ENCODE data around the gene SLC4A5.
A peak's percentile ranks its signal among the peaks of the same experiment; 100 is the strongest.

Gene SLC4A5

DNA sequence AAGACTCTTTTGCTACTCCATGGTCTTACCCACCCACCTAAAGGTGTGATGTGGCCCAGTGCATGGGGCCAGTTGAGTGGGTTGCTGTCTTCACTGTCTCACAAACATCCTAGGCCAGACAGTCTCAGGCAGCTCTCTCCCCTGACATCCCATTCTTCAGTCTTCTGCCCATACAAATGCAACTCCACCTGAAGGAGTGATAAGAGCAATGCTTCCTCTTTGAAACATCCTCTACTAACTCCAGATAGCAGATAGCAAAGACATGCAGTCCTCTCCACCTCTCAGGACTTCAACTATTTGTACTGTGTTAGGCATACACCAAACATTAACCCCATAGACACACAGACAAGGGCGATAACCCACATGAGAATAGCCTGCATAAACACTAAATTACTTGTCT is 73.5 kb downstream of the SLC4A5 start:
- DNase-seq = no peak

DNA sequence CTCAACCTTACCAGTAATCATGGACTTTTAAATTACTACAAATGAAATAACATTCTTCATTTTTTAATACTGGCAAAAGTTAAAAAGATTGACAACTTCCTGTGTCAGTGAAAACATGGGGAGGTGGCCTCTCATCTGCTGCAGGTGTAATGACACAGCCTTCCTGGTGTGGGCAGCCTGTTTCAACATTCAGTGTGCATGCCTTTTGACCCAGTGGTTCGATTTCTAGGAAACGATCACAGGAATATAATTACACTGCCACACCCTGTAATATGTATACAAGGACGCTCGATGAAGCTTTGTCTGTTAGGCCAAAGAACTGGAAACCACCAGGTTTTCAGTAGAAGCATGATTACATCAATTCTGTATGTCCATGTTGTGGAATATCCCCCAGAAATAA is 76.1 kb downstream of the SLC4A5 start:
- DNase-seq = no peak

DNA sequence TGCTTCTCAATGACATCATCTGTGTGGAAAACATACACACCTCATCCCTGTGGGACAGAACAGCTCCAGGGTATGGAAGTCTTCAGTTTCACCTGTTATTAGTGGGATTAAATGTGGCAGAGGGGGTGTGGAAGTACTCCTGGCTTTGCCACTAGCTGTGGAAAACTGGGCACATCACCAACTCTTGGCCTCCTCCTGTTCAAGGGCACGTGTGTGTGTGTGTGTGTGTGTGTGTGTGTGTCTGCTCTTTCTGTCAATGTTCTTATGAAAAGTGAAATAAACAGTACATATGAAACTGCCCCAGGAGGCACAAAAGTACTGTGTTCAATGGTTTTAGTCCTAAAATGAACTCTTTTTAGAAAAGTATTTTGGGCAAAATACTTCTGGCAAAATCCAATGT is 78.9 kb downstream of the SLC4A5 start:
- DNase-seq = no peak

DNA sequence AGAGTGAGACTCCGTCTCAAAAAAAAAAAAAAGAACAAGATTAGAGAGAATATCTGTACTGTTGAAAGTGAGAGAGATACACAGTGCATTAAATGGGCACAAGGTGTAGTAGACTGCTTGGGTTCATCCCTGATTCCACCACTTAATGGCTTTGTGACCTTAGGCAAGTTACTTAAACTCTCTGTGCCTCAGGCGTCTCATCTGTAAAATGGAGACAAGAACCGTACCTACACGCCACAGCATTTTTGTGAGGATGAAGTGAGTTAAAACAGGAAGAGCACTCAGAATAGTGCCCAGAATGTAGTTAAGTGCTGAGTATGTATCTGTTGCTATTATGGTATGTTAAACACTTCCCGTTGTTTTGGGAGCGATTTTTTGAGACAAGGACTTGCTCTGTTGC is 80.5 kb downstream of the SLC4A5 start:
- no peak for DNase-seq

DNA sequence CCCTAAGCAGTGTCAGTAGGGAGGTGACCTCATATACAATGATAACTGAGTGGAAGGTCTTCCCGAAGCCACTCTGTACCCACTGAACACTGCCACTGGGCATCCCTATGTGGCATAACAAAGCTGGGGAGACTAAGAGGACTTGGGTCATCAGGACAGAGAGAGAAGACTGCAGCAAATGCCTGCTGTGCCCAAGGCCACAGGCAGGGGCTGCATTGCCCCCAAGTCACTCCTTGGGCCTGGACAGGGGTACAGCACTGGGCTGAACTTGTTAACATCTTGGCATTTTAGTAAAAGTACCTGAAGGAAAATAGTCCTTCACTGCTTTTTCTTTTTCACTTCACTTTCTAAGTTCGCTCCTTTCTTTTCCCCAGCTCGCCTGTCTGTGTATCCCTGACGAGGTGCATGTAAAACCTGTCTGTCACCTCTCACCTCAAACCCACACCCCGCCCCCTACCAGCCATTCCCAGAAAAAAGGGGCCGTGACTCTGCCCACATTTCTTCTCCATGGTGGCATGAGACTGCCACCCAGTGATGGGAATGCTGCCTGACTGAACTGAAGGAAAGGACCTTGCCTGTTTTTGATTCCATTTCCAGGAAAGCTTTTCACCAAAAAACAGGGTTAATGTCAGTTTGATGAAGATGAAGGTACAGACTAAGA is 81.9 kb downstream of the SLC4A5 start:
- DNase-seq = peak in 19 of 56 donors; percentile 2 to 56 (median 19)

DNA sequence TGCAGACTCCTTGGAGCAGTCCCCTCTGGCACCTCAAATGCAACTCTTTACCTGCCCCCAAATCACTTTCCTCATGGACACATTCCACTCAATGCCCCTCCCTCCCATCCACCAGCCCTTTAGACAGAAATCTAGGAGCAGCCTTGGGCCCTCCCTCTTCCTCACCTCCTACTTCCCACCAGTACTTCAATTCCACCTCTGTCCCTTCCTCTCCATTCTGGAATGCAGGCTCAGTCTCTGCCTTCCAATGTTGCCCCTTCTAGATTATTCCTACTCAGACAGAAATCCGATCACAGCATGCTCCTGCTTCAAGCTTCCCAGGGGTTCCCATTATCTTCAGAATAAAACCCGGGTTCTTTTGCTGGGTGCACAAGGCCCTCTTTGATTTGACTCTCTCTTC is 82.7 kb downstream of the SLC4A5 start:
- DNase-seq = no peak

DNA sequence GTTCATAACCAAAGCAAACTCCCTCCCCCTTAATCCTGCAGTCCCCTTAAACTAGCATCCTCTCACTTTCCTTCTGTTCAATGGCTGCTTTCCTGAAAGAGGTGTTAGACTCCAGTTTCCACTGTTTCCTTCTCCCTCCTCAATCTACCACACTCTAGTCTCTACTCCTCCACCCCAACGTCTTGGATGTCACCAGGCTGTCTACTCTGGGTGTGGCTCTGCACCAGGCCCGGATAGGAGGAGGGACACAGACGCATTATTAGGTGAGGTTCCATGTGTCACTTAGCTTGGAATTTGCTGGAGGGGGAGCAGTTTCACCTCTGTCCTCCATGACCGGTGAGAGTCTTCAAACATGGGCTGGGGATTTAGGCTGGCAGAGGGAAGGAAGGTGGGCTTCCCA is 83.5 kb downstream of the SLC4A5 start:
- DNase-seq = no peak

DNA sequence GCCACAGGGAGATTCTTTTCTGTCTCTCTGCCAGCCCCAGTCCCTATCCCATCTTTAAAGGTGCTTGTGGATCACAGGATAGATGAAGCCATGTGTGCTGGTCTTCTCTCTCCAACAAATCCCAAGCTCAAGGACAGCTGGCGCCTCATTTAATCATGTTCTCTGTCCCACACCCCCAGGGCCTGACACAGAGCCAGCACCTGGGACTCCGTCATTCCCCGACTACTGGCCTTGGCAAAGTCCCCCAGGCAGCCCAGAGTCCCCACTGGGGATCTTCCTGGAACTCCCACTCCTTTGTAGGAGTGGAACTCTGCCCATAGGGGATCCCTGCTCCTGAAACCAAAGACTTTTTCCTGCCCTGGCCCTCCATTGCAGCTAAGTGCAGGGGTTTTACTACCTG is 84.0 kb downstream of the SLC4A5 start:
- no peak for DNase-seq

DNA sequence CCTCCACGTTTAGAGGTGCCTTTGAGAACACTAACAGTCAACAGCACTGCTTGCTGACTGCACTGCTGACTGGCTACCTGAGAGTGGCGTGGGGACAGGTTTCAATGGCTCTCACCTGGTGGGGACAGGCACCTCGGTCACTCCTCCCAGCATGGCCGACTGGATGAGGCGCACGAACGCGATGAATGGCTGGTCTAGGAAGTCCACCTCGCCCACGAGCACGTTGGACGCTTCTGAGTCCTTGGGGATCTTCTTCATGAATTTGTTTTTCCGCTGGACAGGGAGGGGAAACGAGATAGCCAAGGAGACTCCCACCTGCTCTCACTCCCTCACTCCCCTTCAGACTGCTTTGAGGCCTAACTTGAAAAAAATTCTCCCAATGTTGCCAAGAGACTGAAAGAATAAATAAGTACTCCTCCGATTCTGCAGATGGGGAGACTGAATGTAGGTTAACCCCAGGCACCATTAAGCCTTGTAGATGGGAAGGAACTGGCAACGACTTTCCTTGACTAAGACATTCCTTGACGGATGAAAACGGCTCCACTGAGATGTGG is 87.5 kb downstream of the SLC4A5 start:
- no peak for DNase-seq

DNA sequence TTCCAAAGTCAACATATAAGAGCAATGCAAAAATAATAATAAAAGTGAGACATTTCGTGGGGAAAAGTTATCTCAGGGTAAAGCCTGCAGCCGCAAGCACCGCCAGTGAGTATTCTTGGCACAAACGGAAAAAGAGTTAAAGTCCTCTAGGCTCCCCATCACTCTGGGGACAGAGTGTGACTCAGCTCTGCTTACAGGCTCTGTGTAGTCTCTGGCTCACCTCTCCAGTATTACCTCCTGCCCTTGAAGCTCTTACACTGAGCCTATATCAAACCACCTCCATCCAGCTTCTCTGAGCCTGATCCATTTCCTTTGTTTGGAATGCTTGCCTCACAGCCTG is 89.3 kb downstream of the SLC4A5 start:
- DNase-seq = no peak

DNA sequence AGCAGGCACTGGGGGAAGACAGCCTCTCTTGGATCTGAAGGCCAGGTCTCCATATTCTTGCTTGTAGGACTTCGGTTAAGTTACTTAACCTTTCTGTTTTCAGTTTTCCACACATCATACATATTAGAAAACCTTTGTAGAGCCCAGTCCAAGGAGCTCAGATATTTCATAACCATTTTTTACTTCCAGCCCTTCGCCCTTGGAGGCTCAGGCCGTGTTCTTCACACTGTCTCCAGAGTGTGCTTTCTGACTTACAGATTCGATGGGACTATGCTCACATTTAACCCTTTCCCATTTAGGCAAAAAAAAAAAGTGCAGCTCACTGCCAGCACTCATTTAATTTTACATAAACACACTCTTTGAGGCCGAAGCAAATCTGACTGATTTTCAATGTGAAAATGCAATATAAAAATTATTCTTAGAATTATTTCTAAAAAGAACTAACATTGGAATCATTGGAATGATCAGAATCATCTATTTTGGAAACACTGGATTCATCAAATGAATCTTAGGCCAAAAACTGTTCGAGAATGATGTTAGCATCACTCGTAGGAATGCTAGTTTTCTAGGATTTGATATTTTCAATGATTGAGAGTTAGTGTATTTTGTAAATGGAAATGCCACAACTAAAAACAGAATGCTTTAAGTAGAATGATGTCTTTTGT is 89.8 kb downstream of the SLC4A5 start:
- no peak for DNase-seq

DNA sequence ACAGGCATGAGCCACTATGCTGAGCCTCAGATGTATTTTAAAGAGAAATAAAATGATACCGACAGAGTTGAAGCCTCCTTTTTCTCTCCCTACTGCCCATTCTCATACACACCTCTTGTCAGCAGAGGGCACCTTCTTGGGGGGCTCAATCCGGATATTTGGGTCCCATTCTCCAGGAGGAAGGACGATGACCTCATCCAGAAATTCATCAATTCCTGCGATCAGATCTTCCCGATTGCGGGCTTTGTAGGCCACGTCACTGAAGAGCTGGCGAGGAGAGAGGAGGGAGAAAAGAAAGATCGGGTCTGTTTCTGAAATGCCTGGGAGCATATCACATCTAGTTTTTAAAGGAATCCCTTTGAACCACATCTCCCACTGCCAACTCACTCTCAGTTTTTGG is 90.4 kb downstream of the SLC4A5 start:
- no peak for DNase-seq

DNA sequence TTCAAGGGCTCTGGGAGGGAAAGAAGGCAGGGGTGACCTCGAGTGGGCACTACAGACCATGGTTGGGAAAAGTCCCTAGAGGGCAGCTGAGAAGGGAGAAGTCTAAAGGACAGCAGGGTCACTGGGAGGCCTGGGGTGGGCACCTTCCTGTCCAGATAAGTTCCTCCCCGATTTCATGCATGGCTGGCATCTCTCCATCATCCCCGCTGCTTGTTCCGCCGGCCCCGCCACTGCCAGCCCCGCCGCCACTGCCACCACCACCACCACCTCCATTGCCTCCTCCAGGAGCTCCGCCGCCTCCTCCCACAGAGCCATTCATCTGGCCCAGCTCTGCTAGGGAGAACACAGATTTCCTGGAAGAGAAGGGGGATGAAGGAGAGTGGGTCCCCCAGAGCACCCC is 91.2 kb downstream of the SLC4A5 start:
- DNase-seq = no peak

DNA sequence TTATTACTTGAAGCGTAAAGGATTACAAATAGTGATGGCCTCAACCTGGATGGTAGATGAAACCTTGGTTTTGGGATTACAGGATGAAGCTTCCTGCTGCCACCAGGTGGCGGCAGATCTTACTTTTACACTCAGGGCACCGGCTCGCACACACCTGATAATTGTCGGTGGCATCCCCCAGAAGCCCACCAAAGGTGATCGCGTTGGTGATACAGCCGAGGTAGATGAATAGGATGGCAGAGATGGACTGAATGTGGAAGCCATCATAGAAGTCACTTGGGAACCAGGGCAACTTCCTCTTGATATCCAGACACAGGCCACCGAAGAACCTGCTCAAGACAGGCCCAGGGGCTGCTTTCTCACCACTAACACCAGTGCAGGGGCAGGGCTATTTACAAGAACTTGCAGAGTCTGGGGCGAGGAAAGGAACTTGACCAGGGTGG is 93.0 kb downstream of the SLC4A5 start:
- DNase-seq = peak in 22 of 56 donors; percentile 1 to 31 (median 10)

DNA sequence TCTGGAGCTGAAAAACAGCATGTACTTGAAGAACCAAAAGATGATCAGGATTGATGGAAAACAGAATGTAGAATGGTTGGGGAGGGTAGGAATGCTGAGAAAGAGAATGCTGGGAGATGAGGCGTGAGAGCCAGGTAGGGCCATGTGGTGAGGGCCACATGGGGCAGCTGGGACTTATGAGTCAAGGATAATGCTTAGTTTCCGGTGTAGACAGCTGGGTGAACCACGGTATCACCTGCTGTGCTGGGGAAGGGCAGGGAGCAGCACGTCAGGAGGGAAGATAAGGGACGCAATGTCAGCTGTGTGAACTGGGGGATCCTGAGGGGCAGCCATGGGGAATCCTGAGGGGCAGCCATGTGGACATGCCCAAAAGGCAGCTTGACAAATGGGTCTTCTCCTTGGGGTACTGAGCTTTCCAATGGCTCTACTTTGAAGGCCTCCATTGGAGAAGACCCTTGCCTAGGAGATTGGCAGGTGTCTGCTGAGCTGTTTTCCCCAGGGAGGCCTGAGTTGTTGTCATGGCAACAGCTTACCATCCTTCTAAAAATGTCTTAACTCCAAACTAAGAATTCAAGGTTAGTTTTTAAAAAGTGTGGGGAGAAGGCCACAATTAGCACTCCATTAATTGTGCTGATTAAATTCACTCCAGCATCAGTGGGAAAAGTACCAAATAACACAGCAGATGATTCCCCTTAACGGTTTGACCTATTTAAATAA is 93.7 kb downstream of the SLC4A5 start:
- DNase-seq = no peak

DNA sequence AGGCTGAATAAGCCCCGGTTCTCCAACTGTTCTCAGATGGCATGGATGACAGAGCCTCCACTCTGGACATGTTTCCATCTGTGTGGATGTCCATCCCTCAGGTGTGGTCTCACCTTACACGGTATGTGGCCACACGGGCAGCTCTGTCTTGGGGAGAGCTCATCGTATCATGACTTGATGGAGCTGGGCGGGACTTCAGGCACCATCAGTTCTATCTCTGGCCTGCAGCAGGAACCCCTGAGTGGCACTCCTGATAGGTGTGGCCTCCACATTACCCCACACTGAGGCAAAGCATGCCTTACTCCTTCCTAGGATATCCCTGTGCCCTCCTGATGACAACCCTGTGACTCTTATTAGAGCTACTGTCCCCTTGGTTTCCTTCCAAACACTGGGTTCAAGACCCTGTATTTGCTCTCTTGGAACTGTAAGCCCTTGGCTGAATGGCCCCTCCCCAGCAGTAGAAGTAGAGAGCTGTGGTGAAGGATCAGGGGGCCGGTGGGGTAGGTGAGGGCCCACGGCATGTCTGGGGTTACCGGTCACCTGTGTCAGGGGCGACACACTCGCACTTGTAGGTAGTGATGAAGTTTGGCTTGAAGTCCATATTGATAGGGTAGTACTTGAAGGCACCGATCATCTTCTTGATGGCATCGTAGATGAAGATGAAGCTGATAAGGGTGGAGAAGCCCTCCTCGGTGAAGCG is 96.6 kb downstream of the SLC4A5 start:
- no peak for DNase-seq

DNA sequence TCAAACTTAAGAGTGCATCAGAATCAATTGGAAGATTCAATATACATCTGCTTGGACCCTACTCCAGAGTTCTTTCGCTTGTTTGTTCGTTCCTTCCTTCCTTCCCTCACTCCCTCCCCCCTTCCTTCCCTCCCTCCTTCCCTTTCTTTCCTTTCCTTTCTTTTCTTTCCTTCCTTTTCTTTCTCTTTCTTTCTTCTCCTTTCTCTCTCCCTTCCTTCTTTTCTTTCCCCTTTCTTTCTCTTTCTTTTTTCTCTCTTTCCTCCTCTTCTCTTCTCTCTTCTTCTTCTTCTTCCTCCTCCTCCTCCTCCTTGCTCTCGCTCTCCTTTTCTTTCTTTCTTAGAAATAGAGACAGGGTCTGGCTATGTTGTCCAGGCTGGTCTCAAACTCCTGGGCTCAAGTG is 98.9 kb downstream of the SLC4A5 start:
- DNase-seq = no peak

DNA sequence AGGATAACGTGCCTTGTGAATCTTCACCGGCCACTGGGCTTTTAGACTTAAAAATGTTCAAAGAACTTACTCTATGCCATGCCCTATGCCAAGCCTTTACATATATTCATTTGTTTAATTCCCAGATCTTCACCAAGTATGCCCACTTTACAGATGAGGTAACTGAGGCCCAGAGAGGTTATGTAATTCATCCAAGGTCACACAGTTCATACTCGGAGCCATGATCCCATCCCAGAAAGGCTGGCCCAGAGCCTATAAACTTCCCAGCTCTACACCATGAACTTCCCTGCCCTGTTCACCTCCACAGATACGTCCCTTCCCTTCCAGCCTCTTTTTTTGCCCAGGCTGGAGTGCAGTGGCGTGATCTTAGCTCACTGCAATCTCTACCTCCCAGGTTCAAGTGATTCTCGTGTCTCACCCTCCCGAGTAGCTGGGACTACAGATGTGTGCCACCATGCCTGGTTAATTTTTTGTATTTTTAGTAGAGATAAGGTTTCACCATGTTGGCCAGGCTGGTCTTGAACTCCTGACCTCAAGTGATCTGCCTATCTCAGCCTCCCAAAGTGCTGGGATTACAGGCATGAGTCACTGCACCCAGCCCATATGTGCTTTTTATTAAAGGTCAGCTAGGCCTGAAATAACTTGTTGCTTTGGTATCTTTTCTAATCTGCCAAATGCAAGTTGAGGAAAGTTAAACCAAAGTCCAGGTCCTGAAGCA is 100.7 kb downstream of the SLC4A5 start:
- DNase-seq = no peak

DNA sequence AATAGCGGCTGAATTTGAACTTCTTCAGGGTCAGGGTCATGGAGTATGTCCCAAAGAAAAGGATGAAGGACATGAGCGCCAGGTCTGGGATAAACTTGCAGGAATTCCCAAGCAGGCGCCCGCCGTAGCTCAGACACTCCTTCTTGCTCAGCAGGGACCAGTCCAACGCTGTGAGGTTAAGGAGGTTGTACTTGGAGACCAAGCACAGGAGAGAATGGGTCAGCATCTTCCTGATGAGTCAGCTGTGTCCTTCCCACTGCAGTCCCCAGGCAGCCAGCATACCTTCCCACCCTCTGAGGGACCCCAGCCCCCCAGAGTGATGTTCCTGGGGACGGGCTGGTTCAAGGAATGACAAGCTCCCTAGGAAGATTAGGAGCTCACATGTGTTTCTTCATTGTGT is 103.9 kb downstream of the SLC4A5 start:
- DNase-seq = no peak

DNA sequence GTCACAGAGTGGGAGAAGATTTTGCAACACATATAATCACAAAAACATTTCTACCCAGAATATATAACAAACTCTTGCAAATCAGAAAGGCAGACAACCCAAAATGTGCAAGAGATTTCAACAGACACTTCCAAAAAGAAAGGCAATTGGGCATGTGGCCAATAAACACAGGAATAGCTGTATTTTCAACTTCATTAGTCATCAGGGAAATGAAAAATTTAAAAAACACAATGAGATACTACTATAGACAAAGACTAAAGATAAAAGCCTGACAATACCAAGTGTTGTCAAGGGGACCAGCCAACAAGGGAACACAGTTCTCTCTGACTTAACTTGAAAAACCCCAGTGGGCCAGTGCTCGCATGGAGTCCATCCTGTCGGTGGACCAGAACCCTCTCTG is 104.3 kb downstream of the SLC4A5 start:
- DNase-seq = no peak

DNA sequence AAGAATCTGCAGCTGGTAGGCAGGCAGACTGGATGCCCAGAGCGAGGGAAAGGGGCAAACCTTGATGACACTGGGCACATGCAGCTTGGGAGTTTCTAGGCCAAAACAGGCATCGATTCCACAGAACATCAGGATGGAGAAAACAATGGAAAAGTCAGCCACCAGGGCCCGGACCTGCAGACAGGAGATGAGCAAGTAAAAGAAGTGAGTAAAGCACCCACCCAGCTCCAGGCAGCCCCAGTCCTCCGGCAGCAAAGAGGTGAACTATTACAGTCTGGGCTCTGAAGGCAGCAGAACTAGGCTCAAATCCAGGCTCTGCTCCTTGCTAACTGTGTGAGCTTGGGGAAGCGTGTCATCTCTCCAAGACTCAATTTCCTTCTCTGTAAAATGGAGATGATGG is 108.2 kb downstream of the SLC4A5 start:
- DNase-seq = no peak

Data from nucleus accumbens (tissue), 56 donors.